SK-N-SH (cell line): ENCODE data around the gene DLX4. TPM values are rescaled to one million over a fixed set of nuclear protein-coding genes. Genes with fewer than 3 reads are reported as not detected.

Source experiments
- CTCF ChIA-PET: fragments of 300-600, 350-600 bp; formaldehyde crosslinking; extraction: SDS; loops from one replicate; lab custom pipeline; 2021; lab: Yijun Ruan, JAX
- POLR2A ChIA-PET: fragments of 350-600 bp; sonication (Branson Sonifier 250); formaldehyde crosslinking; extraction: SDS; loops from one replicate; lab custom pipeline; 2020; ENCODE audit warnings: antibody characterized with exemption, inconsistent platforms; lab: Yijun Ruan, JAX
- DNase-seq: peaks from one replicate; pipeline ENCODE4 v3.0.0; 2012
- H2AFZ ChIP-seq: fragments of 200-600 bp; sonication (generic); 2 replicates; pipeline ENCODE4 v1.8.1; 2016; ENCODE audit warnings: antibody characterized with exemption, mild to moderate bottlenecking, low read depth
- H3F3A ChIP-seq: fragments of 200-600 bp; sonication (generic); replicated peaks from 2 replicates; pipeline ENCODE3; 2016; ENCODE audit warnings: antibody characterized with exemption, mild to moderate bottlenecking; ENCODE audit not compliant: insufficient read depth
- H3K27ac ChIP-seq, 2 experiments: fragments of 200-500 bp in 1 of 2; fragments of 200-600 bp in 1 of 2; sonication (Bioruptor generic) in 1 of 2; sonication (generic), shearing (Covaris generic) in 1 of 2; 2 replicates each; pipeline versions ENCODE4 v1.5.1 to v1.6.1; 2014 to 2016; ENCODE audit warnings: low read depth in 2 of 2, inconsistent platforms in 1 of 2, low read length in 1 of 2, mild to moderate bottlenecking in 1 of 2, mixed read lengths in 1 of 2
- H3K27me3 ChIP-seq: fragments of 200-600 bp; sonication (generic), shearing (Covaris generic); 2 replicates; pipeline ENCODE4 v1.6.1; 2016; ENCODE audit warnings: mixed run types; ENCODE audit not compliant: insufficient read depth
- H3K36me3 ChIP-seq, 2 experiments: fragments of 200-500 bp in 1 of 2; fragments of 200-600 bp in 1 of 2; sonication (Bioruptor generic) in 1 of 2; sonication (generic) in 1 of 2; replicated peaks in 1 of 2; 2 replicates each; pipeline versions ENCODE3 to v1.5.1; 2014 to 2016; ENCODE audit warnings: low read length in 1 of 2, mild to moderate bottlenecking in 1 of 2; ENCODE audit not compliant: insufficient read depth in 2 of 2, control insufficient read depth in 1 of 2
- H3K4me1 ChIP-seq, 2 experiments: fragments of 200-500 bp in 1 of 2; fragments of 200-600 bp in 1 of 2; sonication (Bioruptor generic) in 1 of 2; sonication (generic), shearing (Covaris generic) in 1 of 2; 2 replicates each; pipeline versions ENCODE4 v1.5.1 to v1.6.1; 2014 to 2016; ENCODE audit warnings: low read depth in 1 of 2, low read length in 1 of 2, mixed run types in 1 of 2; ENCODE audit not compliant: insufficient read depth in 2 of 2, control insufficient read depth in 1 of 2
- H3K4me2 ChIP-seq: fragments of 200-600 bp; sonication (generic), shearing (Covaris generic); 2 replicates; pipeline ENCODE4 v1.6.1; 2017; ENCODE audit warnings: mixed run types
- H3K4me3 ChIP-seq, 2 experiments: fragments of 200-500 bp in 1 of 2; fragments of 200-600 bp in 1 of 2; sonication (Bioruptor generic) in 1 of 2; sonication (generic), shearing (Covaris generic) in 1 of 2; 2 replicates each; pipeline versions ENCODE4 v1.5.1 to v1.8.1; 2014 to 2016; ENCODE audit warnings: low read depth in 2 of 2, inconsistent platforms in 1 of 2, low read length in 1 of 2, mild to moderate bottlenecking in 1 of 2, mixed read lengths in 1 of 2, moderate library complexity in 1 of 2
- H3K79me2 ChIP-seq: fragments of 200-600 bp; sonication (generic); 2 replicates; pipeline ENCODE4 v1.8.1; 2017; ENCODE audit warnings: mild to moderate bottlenecking; ENCODE audit not compliant: insufficient read depth
- H3K9ac ChIP-seq: fragments of 200-600 bp; sonication (generic); 2 replicates; pipeline ENCODE4 v1.6.1; 2017; ENCODE audit warnings: mixed run types
- H3K9me2 ChIP-seq: fragments of 200-600 bp; sonication (generic); 2 replicates; pipeline ENCODE4 v1.6.1; 2017; ENCODE audit warnings: mixed run types
- H3K9me3 ChIP-seq: fragments of 200-600 bp; sonication (generic); 2 replicates; pipeline ENCODE4 v1.6.1; 2017; ENCODE audit warnings: mixed run types, mild to moderate bottlenecking, moderate library complexity
- H4K20me1 ChIP-seq: fragments of 200-600 bp; sonication (generic); 2 replicates; pipeline ENCODE4 v1.6.1; 2017; ENCODE audit warnings: mild to moderate bottlenecking, mixed run types; ENCODE audit not compliant: insufficient read depth
- ELF1 ChIP-seq: IDR thresholded peaks from 2 replicates; pipeline ENCODE4 v1.4.0; 2012
- EP300 ChIP-seq, 2 experiments: IDR thresholded peaks; 2 replicates each; pipeline versions ENCODE4 v1.4.0 to v1.6.1; 2012; ENCODE audit warnings: borderline replicate concordance in 1 of 2, low read depth in 1 of 2, low read length in 1 of 2
- EZH2phosphoT487 ChIP-seq: fragments of 200-600 bp; sonication (generic); IDR thresholded peaks from 2 replicates; pipeline ENCODE4 v1.6.1; 2017; ENCODE audit warnings: low read depth, mixed run types, mild to moderate bottlenecking, antibody characterized with exemption, moderate library complexity, borderline replicate concordance
- FOXM1 ChIP-seq: IDR thresholded peaks from 2 replicates; pipeline ENCODE4 v1.4.0; 2012; ENCODE audit warnings: low read depth, mild to moderate bottlenecking
- MXI1 ChIP-seq: IDR thresholded peaks from 2 replicates; pipeline ENCODE4 v1.6.1; 2012; ENCODE audit warnings: mild to moderate bottlenecking, low read depth, low read length, improper control_type of control experiment
- NFIC ChIP-seq: IDR thresholded peaks from 2 replicates; pipeline ENCODE4 v1.4.0; 2012; ENCODE audit warnings: borderline replicate concordance
- POLR2AphosphoS5 ChIP-seq: IDR thresholded peaks from 2 replicates; pipeline ENCODE4 v1.6.1; 2012; ENCODE audit warnings: low read depth, low read length
- RFX5 ChIP-seq: IDR thresholded peaks from 2 replicates; pipeline ENCODE4 v1.6.1; 2012; ENCODE audit warnings: mild to moderate bottlenecking, improper control_type of control experiment, low read length
- SIN3A ChIP-seq: IDR thresholded peaks from 2 replicates; pipeline ENCODE4 v1.6.1; 2012; ENCODE audit warnings: low read depth, mild to moderate bottlenecking, low read length, moderate library complexity, borderline replicate concordance
- TEAD4 ChIP-seq: IDR thresholded peaks from 2 replicates; pipeline ENCODE4 v1.4.0; 2012; ENCODE audit warnings: mild to moderate bottlenecking, borderline replicate concordance; ENCODE audit not compliant: insufficient read depth
- YY1 ChIP-seq: IDR thresholded peaks from 2 replicates; pipeline ENCODE4 v1.4.0; 2012; ENCODE audit warnings: low read depth, mild to moderate bottlenecking
- WGBS: methylation state at CpG from one replicate; pipeline ENCODE4 v1.1.6; 2017; ENCODE audit warnings: low lambda C conversion rate; 5-methylcytosine and 5-hydroxymethylcytosine counted together
- polyA plus RNA-seq, 3 experiments: library from polyadenylated mRNA; depleted of rRNA; stranded (reverse); fragments of >200 nt; gene quantifications; 2 replicates each; pipeline ENCODE4 v1.2.3, GENCODE V29; 2012
- TF ChIP-seq, protein P1 (sequence below): fragments of 150-350 bp; IDR thresholded peaks from 2 replicates; pipeline ENCODE4 v1.6.1; 2016; ENCODE audit warnings: mild to moderate bottlenecking, low read depth, low read length
- TF ChIP-seq, protein P2 (sequence below): IDR thresholded peaks from 2 replicates; pipeline ENCODE4; 2012
- TF ChIP-seq, protein P3 (sequence below): fragments of 150-350 bp; IDR thresholded peaks from 2 replicates; pipeline ENCODE4 v1.6.1; 2017; ENCODE audit warnings: antibody characterized with exemption, low read length, low read depth, borderline replicate concordance

Gene DLX4
- polyA plus RNA-seq, 1 of the 3 experiments (the other 2 are of a cell fraction), result 0.10 TPM

DNA sequence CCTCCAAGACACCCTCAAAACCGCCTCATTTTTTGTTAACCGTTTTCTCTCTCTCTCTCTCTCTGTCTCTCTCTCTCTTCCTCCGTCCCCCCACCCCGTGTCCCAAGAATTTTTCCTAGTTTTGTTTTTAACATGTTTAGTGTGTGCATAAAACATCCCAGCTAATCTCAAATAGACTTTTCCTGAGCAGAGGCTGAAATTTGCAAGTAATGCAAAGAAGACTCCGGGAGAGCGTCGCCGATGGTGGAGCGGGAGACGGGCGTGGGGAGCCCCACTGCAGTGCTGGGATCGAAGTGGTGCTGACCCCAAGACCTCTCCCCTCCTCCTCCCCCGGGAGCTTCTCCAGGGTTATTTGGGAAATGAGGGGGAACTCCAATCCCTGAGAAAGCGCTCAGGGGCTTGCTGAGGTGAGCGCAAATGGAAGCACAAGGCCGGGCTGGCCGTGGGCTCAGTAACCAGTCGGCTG, 4.7 kb upstream of the DLX4 start:
- Histone ChIP-seq H3K79me2 (no peaks in the 10 kb centered on the region), H2AFZ (no peak overlapping the region), H3K27ac (no peak overlapping the region), H3K4me2 (0 out of 2 replicates have a peak overlapping the region, but pooled peaks have one; percentile 9), H3K4me1 (peaks cover 0 to 5% of the 10 kb centered on the region in 2 experiments; a peak in 1 of 4 replicates)
- TF ChIP-seq EZH2phosphoT487 (peak; percentile 59), ELF1 (no peak), POLR2AphosphoS5 (no peak), TEAD4 (no peak)
- TF ChIP-seq, all 33 proteins: peak for 1
- no peaks in the 10 kb centered on the region for H3F3A ChIP-seq
- H3K9me2 ChIP-seq, result no peaks in the 10 kb centered on the region
- ChIA-PET CTCF (interaction anchor here (0.7 to 55.0 kb wide), 4 partner anchors 13 to 103 kb away, joined by 3 to 1225 read pairs (median 38); partner anchors contain the start of gene DLX3), POLR2A (no interaction called here)
- peaks cover 92% of the 10 kb centered on the region for H3K27me3 ChIP-seq
- no peak overlapping the region for H3K4me3 ChIP-seq
- no peaks in the 10 kb centered on the region for H3K9me3 ChIP-seq
- WGBS, result 19% methylated on average over 18 of the region's 18 CpGs
- H3K36me3 ChIP-seq, result no peaks in the 10 kb centered on the region
- no peak for DNase-seq
- H3K9ac ChIP-seq, result no peak overlapping the region
- no peaks in the 10 kb centered on the region for H4K20me1 ChIP-seq

GRCh38 chr17:49964769-49965523, 4.0 kb upstream of the DLX4 start:
- no peak overlapping the region for H2AFZ ChIP-seq
- H3K79me2 ChIP-seq, result no peaks in the 10 kb centered on the region
- TF ChIP-seq NFIC (no peak), EP300 (IDR thresholded peaks at IDR 0.05; ENCODE audit: borderline replicate concordance in 1 of 2, low read depth in 1 of 2, low read length in 1 of 2) (no peak), RFX5 (no peak), EZH2phosphoT487 (peak; percentile 59; the same call in 1 of the 2 replicates)
- ChIA-PET CTCF (interaction anchor here (0.7 to 55.0 kb wide), 5 partner anchors 13 to 103 kb away, joined by 3 to 1225 read pairs (median 43); partner anchors contain the start of gene DLX3), POLR2A (no interaction called here)
- H3F3A ChIP-seq, result no peaks in the 10 kb centered on the region
- WGBS, result 23% methylated on average over 46 of the region's 52 CpGs
- H3K36me3 ChIP-seq, result no peaks in the 10 kb centered on the region
- H3K27me3 ChIP-seq, result peaks cover 96% of the 10 kb centered on the region
- no peak overlapping the region for H3K27ac ChIP-seq
- DNase-seq, result no peak
- no peak overlapping the region for H3K9ac ChIP-seq
- H3K4me2 ChIP-seq, result no peak overlapping the region
- H3K4me1 ChIP-seq, result peaks cover 0 to 8% of the 10 kb centered on the region in 2 experiments; a peak in 1 of 4 replicates
- H3K4me3 ChIP-seq, result no peak overlapping the region
- no peaks in the 10 kb centered on the region for H3K9me3 ChIP-seq
- H3K9me2 ChIP-seq, result no peaks in the 10 kb centered on the region
- H4K20me1 ChIP-seq, result no peaks in the 10 kb centered on the region

DNA sequence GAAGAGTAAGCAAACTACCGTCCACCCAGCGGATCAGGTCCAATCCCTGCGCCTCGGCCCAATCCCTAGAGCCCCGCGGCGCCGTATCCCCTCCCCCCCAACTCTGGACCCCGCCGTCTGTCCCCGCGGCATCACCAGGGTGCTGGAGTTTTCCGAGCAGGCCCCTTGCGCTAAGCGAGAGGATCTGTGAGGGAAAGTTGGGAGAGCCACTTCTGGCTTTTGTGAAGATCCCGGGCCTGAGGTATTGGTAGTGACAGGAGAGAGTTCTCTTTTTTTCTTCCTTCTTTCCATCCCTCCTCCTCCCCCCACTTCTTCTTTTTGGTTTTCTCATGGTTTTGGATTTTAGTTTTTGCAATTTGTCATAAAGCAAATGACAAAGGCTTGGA, 3.5 kb upstream of the DLX4 start:
- Histone ChIP-seq H3K4me2 (no peak overlapping the region), H3K4me3 (no peak overlapping the region), H3K79me2 (no peaks in the 10 kb centered on the region), H3K4me1 (peaks cover 0 to 8% of the 10 kb centered on the region in 2 experiments; a peak in 1 of 4 replicates), H4K20me1 (no peaks in the 10 kb centered on the region), H3K36me3 (no peaks in the 10 kb centered on the region), H3K27me3 (peaks cover 100% of the 10 kb centered on the region), H3K27ac (no peak overlapping the region), H3K9me2 (no peaks in the 10 kb centered on the region), H3K9me3 (no peaks in the 10 kb centered on the region), H2AFZ (no peak overlapping the region), H3F3A (no peaks in the 10 kb centered on the region), H3K9ac (no peak overlapping the region)
- no peak for DNase-seq
- ChIA-PET POLR2A (no interaction called here), CTCF (interaction anchor here (0.7 to 55.0 kb wide), 5 partner anchors 9 to 398 kb away, joined by 3 to 1225 read pairs (median 5); partner anchors contain the start of gene DLX3)
- 17% methylated on average over 15 of the region's 16 CpGs for WGBS
- no peak for TF ChIP-seq FOXM1
- TF ChIP-seq YY1, result no peak
- TF ChIP-seq ELF1, result no peak
- TF ChIP-seq EZH2phosphoT487, result no peak
- TF ChIP-seq, protein P1, sequence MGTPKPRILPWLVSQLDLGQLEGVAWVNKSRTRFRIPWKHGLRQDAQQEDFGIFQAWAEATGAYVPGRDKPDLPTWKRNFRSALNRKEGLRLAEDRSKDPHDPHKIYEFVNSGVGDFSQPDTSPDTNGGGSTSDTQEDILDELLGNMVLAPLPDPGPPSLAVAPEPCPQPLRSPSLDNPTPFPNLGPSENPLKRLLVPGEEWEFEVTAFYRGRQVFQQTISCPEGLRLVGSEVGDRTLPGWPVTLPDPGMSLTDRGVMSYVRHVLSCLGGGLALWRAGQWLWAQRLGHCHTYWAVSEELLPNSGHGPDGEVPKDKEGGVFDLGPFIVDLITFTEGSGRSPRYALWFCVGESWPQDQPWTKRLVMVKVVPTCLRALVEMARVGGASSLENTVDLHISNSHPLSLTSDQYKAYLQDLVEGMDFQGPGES, result no peak
- TF ChIP-seq, protein P2, sequence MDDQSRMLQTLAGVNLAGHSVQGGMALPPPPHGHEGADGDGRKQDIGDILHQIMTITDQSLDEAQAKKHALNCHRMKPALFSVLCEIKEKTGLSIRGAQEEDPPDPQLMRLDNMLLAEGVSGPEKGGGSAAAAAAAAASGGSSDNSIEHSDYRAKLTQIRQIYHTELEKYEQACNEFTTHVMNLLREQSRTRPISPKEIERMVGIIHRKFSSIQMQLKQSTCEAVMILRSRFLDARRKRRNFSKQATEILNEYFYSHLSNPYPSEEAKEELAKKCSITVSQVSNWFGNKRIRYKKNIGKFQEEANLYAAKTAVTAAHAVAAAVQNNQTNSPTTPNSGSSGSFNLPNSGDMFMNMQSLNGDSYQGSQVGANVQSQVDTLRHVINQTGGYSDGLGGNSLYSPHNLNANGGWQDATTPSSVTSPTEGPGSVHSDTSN, result no peak
- TF ChIP-seq MXI1, result no peak
- TF ChIP-seq, protein P3, sequence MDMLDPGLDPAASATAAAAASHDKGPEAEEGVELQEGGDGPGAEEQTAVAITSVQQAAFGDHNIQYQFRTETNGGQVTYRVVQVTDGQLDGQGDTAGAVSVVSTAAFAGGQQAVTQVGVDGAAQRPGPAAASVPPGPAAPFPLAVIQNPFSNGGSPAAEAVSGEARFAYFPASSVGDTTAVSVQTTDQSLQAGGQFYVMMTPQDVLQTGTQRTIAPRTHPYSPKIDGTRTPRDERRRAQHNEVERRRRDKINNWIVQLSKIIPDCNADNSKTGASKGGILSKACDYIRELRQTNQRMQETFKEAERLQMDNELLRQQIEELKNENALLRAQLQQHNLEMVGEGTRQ, result no peak
- no peak for TF ChIP-seq SIN3A
